ENCODE results near the gene PJA1.

Gene PJA1

GRCh38 chrX:69125094-69125493, 40.2 kb downstream of the PJA1 start:
- Histone ChIP-seq H3K4me3 (ENCODE audit: low read depth in 1 of 2, low read length in 2 of 2) (no peak overlapping the region), H3K27me3 (ENCODE audit: low read depth, low read length) (no peaks in the 10 kb centered on the region), H3K36me3 (ENCODE audit: control insufficient read depth in 1 of 2, insufficient read depth in 2 of 2, low read length in 2 of 2) (no peaks in the 10 kb centered on the region), H3K9me3 (ENCODE audit: control insufficient read depth in 1 of 2, low read length in 2 of 2) (no peaks in the 10 kb centered on the region), H3K27ac (ENCODE audit: low read length) (no peak overlapping the region), H3K4me1 (ENCODE audit: control insufficient read depth in 1 of 2, insufficient read depth in 2 of 2, low read length in 2 of 2) (peaks cover 0 to 8% of the 10 kb centered on the region in 2 donors)

GRCh38 chrX:69124108-69124507, 41.1 kb downstream of the PJA1 start:
- H3K27me3 ChIP-seq (ENCODE audit: low read depth, low read length), result no peaks in the 10 kb centered on the region
- no peaks in the 10 kb centered on the region for H3K36me3 ChIP-seq (ENCODE audit: control insufficient read depth in 1 of 2, insufficient read depth in 2 of 2, low read length in 2 of 2)
- peaks cover 0 to 7% of the 10 kb centered on the region in 2 donors for H3K4me1 ChIP-seq (ENCODE audit: control insufficient read depth in 1 of 2, insufficient read depth in 2 of 2, low read length in 2 of 2)
- H3K4me3 ChIP-seq (ENCODE audit: low read depth in 1 of 2, low read length in 2 of 2), result no peak overlapping the region
- no peak overlapping the region for H3K27ac ChIP-seq (ENCODE audit: low read length)
- no peaks in the 10 kb centered on the region for H3K9me3 ChIP-seq (ENCODE audit: control insufficient read depth in 1 of 2, low read length in 2 of 2)

GRCh38 chrX:69123481-69123880, 41.8 kb downstream of the PJA1 start:
- no peaks in the 10 kb centered on the region for H3K36me3 ChIP-seq (ENCODE audit: control insufficient read depth in 1 of 2, insufficient read depth in 2 of 2, low read length in 2 of 2)
- H3K27me3 ChIP-seq (ENCODE audit: low read depth, low read length), result no peaks in the 10 kb centered on the region
- peaks cover 0 to 3% of the 10 kb centered on the region in 2 donors for H3K4me1 ChIP-seq (ENCODE audit: control insufficient read depth in 1 of 2, insufficient read depth in 2 of 2, low read length in 2 of 2)
- H3K27ac ChIP-seq (ENCODE audit: low read length), result no peak overlapping the region
- no peaks in the 10 kb centered on the region for H3K9me3 ChIP-seq (ENCODE audit: control insufficient read depth in 1 of 2, low read length in 2 of 2)
- H3K4me3 ChIP-seq (ENCODE audit: low read depth in 1 of 2, low read length in 2 of 2), result no peak overlapping the region

GRCh38 chrX:69121321-69122000, 43.8 kb downstream of the PJA1 start:
- H3K9me3 ChIP-seq (ENCODE audit: control insufficient read depth in 1 of 2, low read length in 2 of 2), result no peaks in the 10 kb centered on the region
- no peak overlapping the region for H3K4me3 ChIP-seq (ENCODE audit: low read depth in 1 of 2, low read length in 2 of 2)
- H3K4me1 ChIP-seq (ENCODE audit: control insufficient read depth in 1 of 2, insufficient read depth in 2 of 2, low read length in 2 of 2), result no peaks in the 10 kb centered on the region
- no peak overlapping the region for H3K27ac ChIP-seq (ENCODE audit: low read length)
- H3K27me3 ChIP-seq (ENCODE audit: low read depth, low read length), result no peaks in the 10 kb centered on the region
- H3K36me3 ChIP-seq (ENCODE audit: control insufficient read depth in 1 of 2, insufficient read depth in 2 of 2, low read length in 2 of 2), result no peaks in the 10 kb centered on the region

GRCh38 chrX:69120476-69120875, 44.8 kb downstream of the PJA1 start:
- no peaks in the 10 kb centered on the region for H3K4me1 ChIP-seq (ENCODE audit: control insufficient read depth in 1 of 2, insufficient read depth in 2 of 2, low read length in 2 of 2)
- no peak overlapping the region for H3K4me3 ChIP-seq (ENCODE audit: low read depth in 1 of 2, low read length in 2 of 2)
- no peak overlapping the region for H3K27ac ChIP-seq (ENCODE audit: low read length)
- H3K9me3 ChIP-seq (ENCODE audit: control insufficient read depth in 1 of 2, low read length in 2 of 2), result no peaks in the 10 kb centered on the region
- H3K27me3 ChIP-seq (ENCODE audit: low read depth, low read length), result no peaks in the 10 kb centered on the region
- no peaks in the 10 kb centered on the region for H3K36me3 ChIP-seq (ENCODE audit: control insufficient read depth in 1 of 2, insufficient read depth in 2 of 2, low read length in 2 of 2)

- no peak overlapping the region for H3K4me3 ChIP-seq (ENCODE audit: low read depth in 1 of 2, low read length in 2 of 2)
- H3K36me3 ChIP-seq (ENCODE audit: control insufficient read depth in 1 of 2, insufficient read depth in 2 of 2, low read length in 2 of 2), result no peaks in the 10 kb centered on the region
- no peak overlapping the region for H3K27ac ChIP-seq (ENCODE audit: low read length)
- no peaks in the 10 kb centered on the region for H3K27me3 ChIP-seq (ENCODE audit: low read depth, low read length)
- no peaks in the 10 kb centered on the region for H3K4me1 ChIP-seq (ENCODE audit: control insufficient read depth in 1 of 2, insufficient read depth in 2 of 2, low read length in 2 of 2)
- H3K9me3 ChIP-seq (ENCODE audit: control insufficient read depth in 1 of 2, low read length in 2 of 2), result no peaks in the 10 kb centered on the region
These were observed 46.1 kb downstream of the PJA1 start for GRCh38 chrX:69119122-69119521.

- no peaks in the 10 kb centered on the region for H3K9me3 ChIP-seq (ENCODE audit: control insufficient read depth in 1 of 2, low read length in 2 of 2)
- H3K4me1 ChIP-seq (ENCODE audit: control insufficient read depth in 1 of 2, insufficient read depth in 2 of 2, low read length in 2 of 2), result no peaks in the 10 kb centered on the region
- no peak overlapping the region for H3K27ac ChIP-seq (ENCODE audit: low read length)
- H3K36me3 ChIP-seq (ENCODE audit: control insufficient read depth in 1 of 2, insufficient read depth in 2 of 2, low read length in 2 of 2), result no peaks in the 10 kb centered on the region
- H3K4me3 ChIP-seq (ENCODE audit: low read depth in 1 of 2, low read length in 2 of 2), result no peak overlapping the region
- no peaks in the 10 kb centered on the region for H3K27me3 ChIP-seq (ENCODE audit: low read depth, low read length)
These were observed 47.3 kb downstream of the PJA1 start for GRCh38 chrX:69117876-69118526.

- Histone ChIP-seq H3K27ac (ENCODE audit: low read length) (no peak overlapping the region), H3K4me3 (ENCODE audit: low read depth in 1 of 2, low read length in 2 of 2) (no peak overlapping the region), H3K27me3 (ENCODE audit: low read depth, low read length) (no peaks in the 10 kb centered on the region), H3K9me3 (ENCODE audit: control insufficient read depth in 1 of 2, low read length in 2 of 2) (no peaks in the 10 kb centered on the region), H3K4me1 (ENCODE audit: control insufficient read depth in 1 of 2, insufficient read depth in 2 of 2, low read length in 2 of 2) (no peaks in the 10 kb centered on the region), H3K36me3 (ENCODE audit: control insufficient read depth in 1 of 2, insufficient read depth in 2 of 2, low read length in 2 of 2) (no peaks in the 10 kb centered on the region)
These were observed 49.2 kb downstream of the PJA1 start for GRCh38 chrX:69116077-69116476.

GRCh38 chrX:69113723-69114122, 51.5 kb downstream of the PJA1 start:
- Histone ChIP-seq H3K36me3 (ENCODE audit: control insufficient read depth in 1 of 2, insufficient read depth in 2 of 2, low read length in 2 of 2) (no peaks in the 10 kb centered on the region), H3K9me3 (ENCODE audit: control insufficient read depth in 1 of 2, low read length in 2 of 2) (no peaks in the 10 kb centered on the region), H3K4me1 (ENCODE audit: control insufficient read depth in 1 of 2, insufficient read depth in 2 of 2, low read length in 2 of 2) (peaks cover 0 to 4% of the 10 kb centered on the region in 2 donors), H3K4me3 (ENCODE audit: low read depth in 1 of 2, low read length in 2 of 2) (no peak overlapping the region), H3K27ac (ENCODE audit: low read length) (no peak overlapping the region), H3K27me3 (ENCODE audit: low read depth, low read length) (no peaks in the 10 kb centered on the region)
